GM12873 (cell line): Measurements from ENCODE around the gene QRICH1.

ENCODE experiments used
- CTCF ChIP-seq: IDR thresholded peaks from 2 replicates; pipeline ENCODE4 v1.5.1; 2012; ENCODE audit warnings: low read depth, mild to moderate bottlenecking, moderate library complexity, low read length, control low read depth; ENCODE audit not compliant: insufficient read depth; ENCODE audit errors: missing control alignments

QRICH1 gene

GRCh38 chr3:49015765-49016164 is 78.1 kb downstream of the QRICH1 start:
- TF ChIP-seq CTCF, result no peak

- no peak for TF ChIP-seq CTCF
Measured at GRCh38 chr3:49015072-49015471, 78.8 kb downstream of the QRICH1 start.

GRCh38 chr3:49013738-49014660 is 79.9 kb downstream of the QRICH1 start:
- TF ChIP-seq CTCF, result peak; percentile 86

- TF ChIP-seq CTCF, result no peak
Measured at GRCh38 chr3:49013113-49013737, 80.6 kb downstream of the QRICH1 start.

GRCh38 chr3:49012441-49013017 is 81.3 kb downstream of the QRICH1 start:
- no peak for TF ChIP-seq CTCF

- TF ChIP-seq CTCF, result no peak
Measured at GRCh38 chr3:49009396-49009795, 84.5 kb downstream of the QRICH1 start.
